Fibroblast of lung (primary cell): ENCODE data around the gene RBMX. TPM values are rescaled to one million over a fixed set of nuclear protein-coding genes. Genes with fewer than 3 reads are reported as not detected.

ENCODE experiments used
- DNase-seq, 2 donors: peaks; one replicate each; pipeline versions ENCODE4 v3.0.0 to v3.0.0-alpha.2; 2010; ENCODE audit warnings: low read depth in 2 of 2
- H2AFZ ChIP-seq: 2 replicates; pipeline ENCODE4 v1.5.1; 2012; ENCODE audit warnings: low read length, control low read depth, inconsistent platforms
- H3K27ac ChIP-seq: 2 replicates; pipeline ENCODE4 v1.5.1; 2011; ENCODE audit warnings: low read length, control low read depth; ENCODE audit not compliant: insufficient read depth
- H3K27me3 ChIP-seq: 2 replicates; pipeline ENCODE4 v1.5.1; 2011; ENCODE audit warnings: mild to moderate bottlenecking, low read length; ENCODE audit not compliant: control insufficient read depth, insufficient read depth
- H3K36me3 ChIP-seq: 2 replicates; pipeline ENCODE4 v1.5.1; 2011; ENCODE audit warnings: low read length; ENCODE audit not compliant: control insufficient read depth, insufficient read depth
- H3K4me1 ChIP-seq: 2 replicates; pipeline ENCODE4 v1.5.1; 2011; ENCODE audit warnings: low read length; ENCODE audit not compliant: control insufficient read depth, insufficient read depth; ENCODE audit errors: extremely low read depth
- H3K4me2 ChIP-seq: 2 replicates; pipeline ENCODE4 v1.5.1; 2011; ENCODE audit warnings: low read length, control low read depth; ENCODE audit not compliant: insufficient read depth; ENCODE audit errors: extremely low read depth
- H3K4me3 ChIP-seq, 4 experiments: fragments of 200-600 bp in 1 of 4; sonication (generic) in 1 of 4; replicated peaks in 1 of 4; 2 replicates each; pipeline ENCODE4 v1.5.1; 2011 to 2016; ENCODE audit warnings: low read length in 4 of 4, low read depth in 3 of 4, mild to moderate bottlenecking in 3 of 4, control low read depth in 2 of 4, inconsistent platforms in 1 of 4, mixed read lengths in 1 of 4; ENCODE audit not compliant: insufficient read depth in 1 of 4; ENCODE audit errors: control extremely low read depth in 1 of 4
- H3K79me2 ChIP-seq: 2 replicates; pipeline ENCODE4 v1.5.1; 2012; ENCODE audit warnings: mild to moderate bottlenecking, low read length, inconsistent platforms; ENCODE audit not compliant: control insufficient read depth, insufficient read depth
- H3K9ac ChIP-seq: 2 replicates; pipeline ENCODE4 v1.5.1; 2011; ENCODE audit warnings: mild to moderate bottlenecking, low read length, control low read depth; ENCODE audit not compliant: insufficient read depth
- H3K9me3 ChIP-seq: 2 replicates; pipeline ENCODE4 v1.5.1; 2012; ENCODE audit warnings: low read depth, low read length; ENCODE audit not compliant: control insufficient read depth, insufficient read depth
- H4K20me1 ChIP-seq: 2 replicates; pipeline ENCODE4 v1.5.1; 2011; ENCODE audit warnings: low read length; ENCODE audit not compliant: control insufficient read depth, insufficient read depth; ENCODE audit errors: extremely low read depth
- CTCF ChIP-seq, 2 donors: IDR thresholded peaks in 1 of 2; conservative IDR thresholded peaks in 1 of 2; 1 replicate in 1 of 2; 2 replicates in 1 of 2; pipeline ENCODE4 v1.5.1; 2011 to 2012; ENCODE audit warnings: low read length in 2 of 2, control low read depth in 1 of 2, inconsistent platforms in 1 of 2, low read depth in 1 of 2, mild to moderate bottlenecking in 1 of 2
- EZH2 ChIP-seq: IDR thresholded peaks from 2 replicates; pipeline ENCODE4 v1.5.1; 2012; ENCODE audit warnings: low read length, control low read depth, mild to moderate bottlenecking; ENCODE audit errors: missing control alignments
- polyA plus RNA-seq, 2 donors: library from polyadenylated mRNA; depleted of rRNA in 1 of 2; stranded (reverse) in 1 of 2; unstranded in 1 of 2; fragments of >200 nt; gene quantifications; 2 replicates each; pipeline ENCODE4 v1.2.1, GENCODE V29; 2011 to 2012; ENCODE audit warnings: missing spikeins in 1 of 2
- total RNA-seq: library from RNA; depleted of rRNA; stranded (reverse); fragments of >200 nt; gene quantifications from 2 replicates; pipeline ENCODE4 v1.2.1, GENCODE V29; 2014

RBMX gene
- total and polyA plus RNA-seq, 2 donors (not counting 1 experiment from before 2014, with no cell fraction given): 139 to 159 TPM

- Histone ChIP-seq H3K4me2 (peak overlapping the region; percentile 79), H2AFZ (no peak overlapping the region), H3K79me2 (no peaks in the 10 kb centered on the region), H3K9ac (no peak overlapping the region), H3K27ac (no peak overlapping the region), H3K4me1 (no peaks in the 10 kb centered on the region), H3K9me3 (no peaks in the 10 kb centered on the region), H3K4me3 (peak overlapping the region; percentile 27 to 80 (median 52)), H3K36me3 (no peaks in the 10 kb centered on the region), H3K27me3 (no peaks in the 10 kb centered on the region), H4K20me1 (no peaks in the 10 kb centered on the region)
- TF ChIP-seq EZH2: no peak
- no peak for TF ChIP-seq CTCF (conservative IDR thresholded peaks at IDR 0.05 in 1 of 2, IDR thresholded peaks at IDR 0.05 in 1 of 2; ENCODE audit: low read depth in 1 of 2, low read length in 2 of 2)
- peak; percentile 36 to 40 for DNase-seq
These were observed 30.1 kb upstream of the RBMX start for GRCh38 chrX:136910565-136911035.

- TF ChIP-seq CTCF (conservative IDR thresholded peaks at IDR 0.05 in 1 of 2, IDR thresholded peaks at IDR 0.05 in 1 of 2; ENCODE audit: low read depth in 1 of 2, low read length in 2 of 2): no peak
- no peak for TF ChIP-seq EZH2
- H3K4me3 ChIP-seq: peak overlapping the region; percentile 58 to 80 (median 67)
- H3K27me3 ChIP-seq: no peaks in the 10 kb centered on the region
- H3K36me3 ChIP-seq: no peaks in the 10 kb centered on the region
- no peaks in the 10 kb centered on the region for H4K20me1 ChIP-seq
- peak overlapping the region; percentile 68 for H2AFZ ChIP-seq
- H3K4me2 ChIP-seq: peak overlapping the region; percentile 80
- H3K9ac ChIP-seq: peak overlapping the region; percentile 36
- peak overlapping the region; percentile 69 for H3K27ac ChIP-seq
- DNase-seq: peak; percentile 91 to 96
- no peaks in the 10 kb centered on the region for H3K4me1 ChIP-seq
- H3K9me3 ChIP-seq: no peaks in the 10 kb centered on the region
- H3K79me2 ChIP-seq: no peaks in the 10 kb centered on the region
These were observed 29.4 kb upstream of the RBMX start for GRCh38 chrX:136909706-136910564.

- peak overlapping the region; percentile 58 to 80 (median 67) for H3K4me3 ChIP-seq
- H4K20me1 ChIP-seq: no peaks in the 10 kb centered on the region
- H3K9ac ChIP-seq: peak overlapping the region; percentile 36
- H3K27ac ChIP-seq: peak overlapping the region; percentile 69
- no peak for TF ChIP-seq EZH2
- H3K36me3 ChIP-seq: no peaks in the 10 kb centered on the region
- no peaks in the 10 kb centered on the region for H3K4me1 ChIP-seq
- peak overlapping the region; percentile 80 for H3K4me2 ChIP-seq
- no peaks in the 10 kb centered on the region for H3K9me3 ChIP-seq
- H2AFZ ChIP-seq: peak overlapping the region; percentile 76
- H3K79me2 ChIP-seq: no peaks in the 10 kb centered on the region
- DNase-seq: peak; percentile 57 to 58
- no peaks in the 10 kb centered on the region for H3K27me3 ChIP-seq
These were observed 28.7 kb upstream of the RBMX start for GRCh38 chrX:136909119-136909705.
